Retinal pigment epithelial cell (primary cell): ENCODE data around the gene DUSP15.

Experiments
- DNase-seq: peaks from one replicate; pipeline ENCODE4 v3.0.0-alpha.2; 2010; ENCODE audit warnings: low read depth
- H3K4me3 ChIP-seq: 2 replicates; pipeline ENCODE4 v1.5.1; 2011; ENCODE audit warnings: mild to moderate bottlenecking, low read length, control low read depth, moderate library complexity
- TF ChIP-seq, protein P1 (sequence below): conservative IDR thresholded peaks from 2 replicates; pipeline ENCODE4 v1.5.1; 2011; ENCODE audit warnings: low read depth, low read length, control low read depth, inconsistent platforms

DUSP15 gene

DNA sequence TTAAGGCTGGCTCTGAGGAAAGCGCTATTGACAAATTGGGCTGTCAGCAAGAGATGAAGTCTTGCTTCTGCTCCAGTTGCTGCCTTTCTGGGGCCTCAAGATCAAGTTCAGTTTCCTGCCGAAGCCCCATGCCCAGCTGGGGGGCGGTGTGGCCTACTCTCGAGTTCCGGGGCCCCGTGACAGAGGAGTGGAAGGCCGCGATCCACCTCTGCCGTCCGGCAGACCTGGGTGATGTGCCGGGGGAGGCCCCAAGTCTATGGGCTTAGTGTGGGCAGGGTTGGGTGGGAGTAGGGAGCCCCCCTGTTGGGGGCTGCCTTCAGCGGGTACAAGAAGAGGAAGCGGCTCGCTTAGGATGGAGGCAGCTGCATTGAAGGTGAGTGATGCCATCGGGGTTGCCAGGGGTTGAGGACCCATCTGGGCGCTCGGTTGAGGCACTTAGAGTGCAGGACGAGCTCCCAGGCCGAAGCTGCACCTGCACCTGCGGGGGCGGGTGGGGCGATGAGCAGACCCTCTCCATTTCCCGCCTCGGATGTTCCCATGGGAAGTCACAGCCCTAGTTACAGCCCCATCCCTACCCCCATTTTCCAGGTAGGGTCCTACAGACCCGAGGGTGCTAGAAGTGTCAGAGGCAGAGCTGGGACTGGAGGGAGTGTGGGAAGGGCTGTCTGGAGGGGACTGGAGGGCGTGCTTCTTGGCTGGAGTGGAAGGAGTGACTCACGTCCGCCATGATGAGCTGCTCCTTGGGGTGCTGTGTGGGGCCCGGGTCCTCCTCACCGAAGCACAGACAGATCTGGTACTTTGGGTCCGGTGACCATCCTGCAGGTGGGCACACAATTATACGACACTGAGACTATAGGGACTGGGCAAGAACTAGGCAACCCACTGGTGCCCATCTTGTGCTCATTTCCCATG lies 22.0 kb downstream of the DUSP15 start:
- no peak for DNase-seq
- TF ChIP-seq, protein P1, sequence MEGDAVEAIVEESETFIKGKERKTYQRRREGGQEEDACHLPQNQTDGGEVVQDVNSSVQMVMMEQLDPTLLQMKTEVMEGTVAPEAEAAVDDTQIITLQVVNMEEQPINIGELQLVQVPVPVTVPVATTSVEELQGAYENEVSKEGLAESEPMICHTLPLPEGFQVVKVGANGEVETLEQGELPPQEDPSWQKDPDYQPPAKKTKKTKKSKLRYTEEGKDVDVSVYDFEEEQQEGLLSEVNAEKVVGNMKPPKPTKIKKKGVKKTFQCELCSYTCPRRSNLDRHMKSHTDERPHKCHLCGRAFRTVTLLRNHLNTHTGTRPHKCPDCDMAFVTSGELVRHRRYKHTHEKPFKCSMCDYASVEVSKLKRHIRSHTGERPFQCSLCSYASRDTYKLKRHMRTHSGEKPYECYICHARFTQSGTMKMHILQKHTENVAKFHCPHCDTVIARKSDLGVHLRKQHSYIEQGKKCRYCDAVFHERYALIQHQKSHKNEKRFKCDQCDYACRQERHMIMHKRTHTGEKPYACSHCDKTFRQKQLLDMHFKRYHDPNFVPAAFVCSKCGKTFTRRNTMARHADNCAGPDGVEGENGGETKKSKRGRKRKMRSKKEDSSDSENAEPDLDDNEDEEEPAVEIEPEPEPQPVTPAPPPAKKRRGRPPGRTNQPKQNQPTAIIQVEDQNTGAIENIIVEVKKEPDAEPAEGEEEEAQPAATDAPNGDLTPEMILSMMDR = no peak
- H3K4me3 ChIP-seq = no peak overlapping the region

DNA sequence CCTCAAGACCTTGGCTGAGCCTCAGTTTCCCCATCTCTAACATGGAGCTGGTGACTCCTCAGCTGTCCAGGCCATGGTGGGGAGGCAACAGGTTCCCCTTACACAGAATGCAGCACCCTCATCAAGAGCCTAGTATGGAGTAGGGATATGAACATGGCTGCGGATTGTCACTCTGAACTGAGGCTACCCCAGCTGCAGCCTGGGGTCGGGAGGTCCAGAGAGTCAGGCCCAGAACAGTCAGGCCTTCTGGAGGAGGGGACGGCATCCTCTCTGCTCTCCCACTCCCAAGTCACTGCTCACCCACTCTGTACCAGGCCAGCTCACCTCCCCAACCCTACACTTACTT lies 23.6 kb downstream of the DUSP15 start:
- no peak overlapping the region for H3K4me3 ChIP-seq
- no peak for DNase-seq
- TF ChIP-seq, protein P1 = no peak

DNA sequence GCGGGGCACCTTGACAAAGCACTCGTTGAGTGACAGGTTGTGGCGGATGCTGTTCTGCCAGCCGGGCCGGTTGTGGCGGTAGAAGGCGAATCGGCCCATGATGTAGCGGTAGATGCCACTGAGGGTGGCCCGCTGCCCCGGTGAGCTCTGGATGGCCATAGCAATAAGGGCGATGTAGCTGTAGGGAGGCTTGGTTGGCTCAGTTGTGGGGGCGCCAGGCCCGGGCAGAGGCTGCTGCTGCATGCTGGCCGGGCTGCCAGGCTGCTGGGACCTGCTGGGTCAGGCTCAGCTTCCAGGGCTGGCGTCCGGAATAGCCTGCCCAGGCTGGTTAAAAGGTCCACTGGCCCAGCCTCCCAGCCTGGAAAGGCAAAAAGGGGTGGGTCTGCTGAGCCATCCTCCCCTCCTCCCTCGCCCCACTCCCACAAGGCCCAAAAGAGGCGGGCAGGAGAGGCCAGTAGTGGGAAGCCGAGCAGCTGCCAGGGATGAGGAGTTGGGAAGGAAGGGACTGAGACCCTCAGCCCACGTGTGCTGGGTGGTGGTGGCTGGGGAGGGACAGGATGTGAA lies 24.9 kb downstream of the DUSP15 start, which contains the start of gene FOXS1:
TSS of gene FOXS1 (minus strand) at position 305 of the 564 bp plus-strand sequence. CDS start at position 243, 62 bp downstream.
- H3K4me3 ChIP-seq = no peak within 1 kb of the TSS
- TF ChIP-seq, protein P1 = no peak
- DNase-seq = no peak

DNA sequence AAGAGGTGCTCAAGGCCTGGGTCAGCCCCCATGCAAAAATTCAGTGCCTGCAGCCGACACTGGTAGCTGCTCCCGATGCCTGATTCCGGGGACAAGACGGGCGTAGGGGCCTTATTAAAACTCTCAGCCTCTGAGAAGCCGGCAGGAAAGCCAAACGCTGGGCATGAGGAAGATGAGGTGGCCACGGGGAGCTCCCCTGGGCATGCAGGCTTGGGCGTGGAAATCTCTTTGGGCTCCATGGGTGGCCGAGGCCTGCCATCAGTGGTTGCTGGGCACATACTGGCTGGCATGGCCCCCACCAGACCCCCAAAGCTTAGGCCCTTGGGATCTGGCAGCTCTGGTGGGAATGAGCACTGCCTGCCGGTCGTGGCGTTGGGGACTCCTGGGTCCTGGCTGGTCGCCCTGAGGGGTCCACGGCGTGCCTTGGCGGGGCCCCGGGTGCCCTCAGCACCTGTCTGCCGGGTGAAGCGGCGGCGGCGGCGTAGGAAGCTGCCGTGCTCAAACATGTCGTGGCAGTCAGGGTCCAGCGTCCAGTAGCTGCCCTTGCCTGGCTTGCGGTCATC lies 25.5 kb downstream of the DUSP15 start:
- TF ChIP-seq, protein P1 = no peak
- no peak for DNase-seq
- H3K4me3 ChIP-seq = no peak overlapping the region

DNA sequence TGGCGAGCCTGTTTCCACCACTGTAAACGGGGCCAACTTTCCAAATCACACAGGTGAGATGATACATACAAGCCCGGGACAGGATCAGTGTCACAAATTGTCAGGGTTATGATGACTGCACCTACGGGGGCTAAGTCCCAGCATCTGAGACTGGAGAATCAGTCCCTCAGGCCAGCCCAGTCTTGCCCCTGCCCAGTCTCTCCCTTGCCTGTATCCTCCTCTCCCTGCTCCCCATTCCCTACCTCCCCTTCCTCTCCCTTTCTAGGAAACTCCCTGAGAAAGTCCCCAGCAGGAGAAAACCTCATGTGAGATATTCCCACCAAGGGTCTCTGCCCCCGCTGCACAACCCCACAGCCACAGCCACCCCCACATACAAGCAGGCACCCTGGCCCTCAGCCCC lies 26.4 kb downstream of the DUSP15 start:
- TF ChIP-seq, protein P1 = no peak
- DNase-seq = no peak
- H3K4me3 ChIP-seq = no peak overlapping the region

DNA sequence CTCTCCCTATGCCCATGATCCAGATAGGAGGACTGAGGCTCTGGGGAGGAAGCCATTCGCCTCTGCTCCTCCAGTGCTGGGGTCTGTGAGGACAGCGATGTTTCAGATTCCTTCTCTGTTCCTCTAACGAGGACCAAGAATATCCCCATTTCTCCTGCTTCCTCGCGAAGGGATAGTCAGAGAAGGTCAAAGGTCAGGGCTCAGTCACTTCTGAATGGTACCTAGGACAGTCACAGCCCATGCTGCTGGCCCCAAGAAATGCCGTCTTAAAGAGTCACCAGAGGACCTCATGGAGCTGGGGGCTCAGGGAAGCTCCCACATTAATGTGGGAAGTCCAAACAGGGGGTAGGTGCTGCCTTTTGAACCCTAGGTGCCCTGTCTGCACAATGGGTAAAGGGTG lies 27.0 kb downstream of the DUSP15 start:
- H3K4me3 ChIP-seq = no peak overlapping the region
- no peak for DNase-seq
- TF ChIP-seq, protein P1 = no peak
